ENCODE measurements around the gene P2RX3. TPM values are rescaled to one million over a fixed set of nuclear protein-coding genes. Genes with fewer than 3 reads are reported as not detected.
A peak's percentile ranks its signal among the peaks of the same experiment; 100 is the strongest.

Gene P2RX3
- total and polyA plus RNA-seq, 4 experiments from 2014 or later = not detected

DNA sequence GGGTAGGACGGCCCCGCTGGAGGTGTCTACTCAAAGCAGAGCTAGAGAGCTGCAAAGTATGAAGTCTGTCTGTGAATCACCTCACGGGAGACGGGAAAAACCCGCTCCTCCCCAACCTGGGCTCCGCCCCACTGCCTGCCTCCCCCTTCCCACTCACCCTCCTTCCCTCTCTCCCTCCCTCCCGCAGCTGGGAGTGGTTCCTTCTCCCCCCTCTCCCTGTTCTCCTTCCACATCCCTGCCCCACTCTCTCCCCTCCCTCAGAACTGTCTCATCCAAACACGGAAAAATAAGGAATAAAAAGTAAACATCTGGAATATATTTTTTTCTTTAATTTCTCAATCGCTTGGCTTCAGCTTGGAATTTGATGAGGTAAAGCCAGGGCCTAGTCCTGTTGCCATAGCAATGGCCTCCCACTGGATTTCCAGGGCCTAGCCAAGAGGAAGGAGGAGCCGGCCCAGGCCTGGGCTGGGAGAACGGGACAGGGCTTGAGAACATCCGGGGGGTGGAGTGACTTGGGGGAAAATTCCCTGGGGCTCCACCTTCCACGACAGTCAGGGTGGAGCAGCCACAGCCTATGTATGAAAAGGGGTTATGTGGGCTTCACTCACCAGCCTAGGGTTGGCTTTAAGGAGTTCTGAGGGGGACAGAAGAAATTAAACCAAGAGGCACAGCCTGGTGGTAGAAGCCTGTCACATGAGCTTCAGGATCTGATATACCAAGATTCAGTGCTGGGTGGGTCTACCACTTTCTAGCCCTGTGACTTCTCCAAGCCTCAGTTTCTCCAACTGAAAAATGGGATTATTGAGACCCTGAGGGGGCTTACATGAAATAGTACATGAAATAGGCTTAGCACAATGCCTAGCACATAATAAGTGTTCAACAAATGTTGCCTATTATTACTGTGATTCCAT, 15.6 kb upstream of the P2RX3 start:
- Histone ChIP-seq H3K36me3 (ENCODE audit: insufficient read depth, low read length) (peaks cover 13% of the 10 kb centered on the region), H3K4me3 (ENCODE audit: low read length in 2 of 2) (no peak overlapping the region), H3K9me3 (ENCODE audit: control insufficient read depth in 1 of 2, low read length in 2 of 2) (no peaks in the 10 kb centered on the region), H3K27ac (ENCODE audit: low read depth, low read length) (no peak overlapping the region), H3K4me1 (ENCODE audit: insufficient read depth, low read length) (peaks cover 33% of the 10 kb centered on the region), H3K27me3 (ENCODE audit: insufficient read depth, low read length) (no peaks in the 10 kb centered on the region)
- H3K4me1 Mint-ChIP-seq = peaks cover 28 to 58% (median 38%) of the 10 kb centered on the region in 4 donors
- H3K27me3 Mint-ChIP-seq = no peaks in the 10 kb centered on the region
- no peaks in the 10 kb centered on the region for H3K9me3 Mint-ChIP-seq
- ChIA-PET CTCF (ENCODE audit: partially characterized antibody) (interaction anchor here (1.1 to 1.5 kb wide), 3 partner anchors 10 to 169 kb away, joined by 3 read pairs; partner anchors contain the start of gene P2RX3), POLR2A (ENCODE audit: partially characterized antibody) (interaction anchor here (5.2 kb wide), 1 partner anchor 13 kb away, joined by 128 read pairs; the partner anchor contains the start of genes P2RX3 and SSRP1)
- peaks cover 20 to 29% of the 10 kb centered on the region in 2 donors for H3K36me3 Mint-ChIP-seq
- H3K4me3 Mint-ChIP-seq = peak overlapping the region; percentile 34 to 91 (median 85)
- intact Hi-C loops (cut with micrococcal nuclease) = no loop called here
- peak overlapping the region; percentile 57 to 99 (median 83) for H3K27ac Mint-ChIP-seq
- DNase-seq = peak in 1 of 5 donors; percentile 51

DNA sequence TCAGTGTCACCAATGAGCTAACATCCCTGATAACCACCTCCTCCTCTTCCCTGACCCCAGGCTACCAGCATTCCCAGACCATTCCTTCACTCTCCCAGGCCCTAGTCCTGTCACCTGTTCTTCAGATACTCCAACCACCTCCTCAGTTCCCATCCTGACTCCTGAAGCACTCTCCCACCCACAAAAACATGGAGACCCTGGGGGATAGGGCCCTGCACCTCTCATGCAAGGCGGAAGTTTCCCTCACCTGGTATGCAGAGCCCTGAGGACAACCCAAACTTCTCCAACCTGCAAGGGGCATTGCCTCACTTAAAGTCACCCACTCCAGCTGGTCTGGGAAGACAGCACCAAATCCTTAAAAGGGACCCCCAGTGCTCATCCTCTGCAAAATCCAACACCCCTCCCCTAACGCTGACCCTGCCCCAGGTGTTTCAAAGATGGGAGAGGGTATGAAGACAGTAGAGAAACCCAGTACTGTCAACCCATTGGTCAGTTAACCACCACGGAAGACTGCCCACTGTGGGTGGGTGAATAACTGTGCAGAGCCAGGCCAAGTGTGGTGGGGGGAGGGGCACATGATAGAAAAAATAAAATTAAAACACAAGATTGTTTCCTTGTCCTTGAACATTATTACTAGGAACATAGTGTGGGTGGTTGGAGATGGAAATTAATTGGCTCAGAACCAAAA, 14.8 kb upstream of the P2RX3 start:
- no peaks in the 10 kb centered on the region for H3K27me3 Mint-ChIP-seq
- peak overlapping the region; percentile 68 to 99 (median 89) for H3K27ac Mint-ChIP-seq
- H3K9me3 Mint-ChIP-seq = no peaks in the 10 kb centered on the region
- no peaks in the 10 kb centered on the region for H3K27me3 ChIP-seq (ENCODE audit: insufficient read depth, low read length)
- H3K4me1 Mint-ChIP-seq = peaks cover 28 to 62% (median 39%) of the 10 kb centered on the region in 4 donors
- H3K4me3 Mint-ChIP-seq = peak overlapping the region; percentile 85 to 91 (median 86)
- intact Hi-C loops (cut with micrococcal nuclease) = no loop called here
- ChIA-PET POLR2A (ENCODE audit: partially characterized antibody) (interaction anchor here (1.2 to 5.2 kb wide), 2 partner anchors 11 to 12 kb away, joined by 7 to 128 read pairs; partner anchors contain the start of genes P2RX3 and SSRP1), CTCF (ENCODE audit: partially characterized antibody) (interaction anchor here (1.1 kb wide), 1 partner anchor 168 kb away, joined by 3 read pairs; no protein-coding TSS in a partner anchor)
- peaks cover 33% of the 10 kb centered on the region for H3K4me1 ChIP-seq (ENCODE audit: insufficient read depth, low read length)
- H3K4me3 ChIP-seq (ENCODE audit: low read length in 2 of 2) = no peak overlapping the region
- no peaks in the 10 kb centered on the region for H3K9me3 ChIP-seq (ENCODE audit: control insufficient read depth in 1 of 2, low read length in 2 of 2)
- H3K27ac ChIP-seq (ENCODE audit: low read depth, low read length) = no peak overlapping the region
- H3K36me3 ChIP-seq (ENCODE audit: insufficient read depth, low read length) = peaks cover 18% of the 10 kb centered on the region
- H3K36me3 Mint-ChIP-seq = peaks cover 26 to 36% of the 10 kb centered on the region in 2 donors
- no peak for DNase-seq

DNA sequence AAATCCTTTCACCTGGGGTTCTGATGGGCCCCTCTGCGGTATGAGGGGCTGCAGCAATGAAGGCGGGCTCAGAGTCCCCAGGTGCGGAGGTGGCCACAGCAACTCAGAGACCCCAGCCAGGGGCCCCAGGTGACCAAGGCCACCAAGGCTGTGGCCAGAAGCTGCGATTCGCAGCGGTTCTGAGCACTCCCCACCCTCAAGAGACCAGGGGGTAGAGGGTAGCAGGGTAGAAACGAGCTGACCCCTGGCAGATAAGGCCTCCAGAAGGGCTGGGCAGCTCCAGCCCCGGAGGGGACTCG, 14.3 kb upstream of the P2RX3 start:
- DNase-seq = no peak
- H3K27me3 ChIP-seq (ENCODE audit: insufficient read depth, low read length) = no peaks in the 10 kb centered on the region
- no peak overlapping the region for H3K27ac ChIP-seq (ENCODE audit: low read depth, low read length)
- intact Hi-C loops (cut with micrococcal nuclease) = no loop called here
- no peaks in the 10 kb centered on the region for H3K9me3 ChIP-seq (ENCODE audit: control insufficient read depth in 1 of 2, low read length in 2 of 2)
- H3K27me3 Mint-ChIP-seq = no peaks in the 10 kb centered on the region
- H3K4me3 Mint-ChIP-seq = peak overlapping the region; percentile 85 to 91 (median 86)
- H3K36me3 ChIP-seq (ENCODE audit: insufficient read depth, low read length) = peaks cover 20% of the 10 kb centered on the region
- H3K36me3 Mint-ChIP-seq = peaks cover 31 to 40% of the 10 kb centered on the region in 2 donors
- ChIA-PET POLR2A (ENCODE audit: partially characterized antibody) (interaction anchor here (0.7 to 5.2 kb wide), 4 partner anchors 12 to 418 kb away, joined by 3 to 128 read pairs (median 5); partner anchors contain the start of genes P2RX3, SELENOH and SSRP1), CTCF (ENCODE audit: partially characterized antibody) (no interaction called here)
- H3K9me3 Mint-ChIP-seq = no peaks in the 10 kb centered on the region
- H3K4me1 ChIP-seq (ENCODE audit: insufficient read depth, low read length) = peaks cover 33% of the 10 kb centered on the region
- H3K27ac Mint-ChIP-seq = peak overlapping the region; percentile 68 to 99 (median 89)
- H3K4me3 ChIP-seq (ENCODE audit: low read length in 2 of 2) = no peak overlapping the region
- H3K4me1 Mint-ChIP-seq = peaks cover 28 to 62% (median 39%) of the 10 kb centered on the region in 4 donors

DNA sequence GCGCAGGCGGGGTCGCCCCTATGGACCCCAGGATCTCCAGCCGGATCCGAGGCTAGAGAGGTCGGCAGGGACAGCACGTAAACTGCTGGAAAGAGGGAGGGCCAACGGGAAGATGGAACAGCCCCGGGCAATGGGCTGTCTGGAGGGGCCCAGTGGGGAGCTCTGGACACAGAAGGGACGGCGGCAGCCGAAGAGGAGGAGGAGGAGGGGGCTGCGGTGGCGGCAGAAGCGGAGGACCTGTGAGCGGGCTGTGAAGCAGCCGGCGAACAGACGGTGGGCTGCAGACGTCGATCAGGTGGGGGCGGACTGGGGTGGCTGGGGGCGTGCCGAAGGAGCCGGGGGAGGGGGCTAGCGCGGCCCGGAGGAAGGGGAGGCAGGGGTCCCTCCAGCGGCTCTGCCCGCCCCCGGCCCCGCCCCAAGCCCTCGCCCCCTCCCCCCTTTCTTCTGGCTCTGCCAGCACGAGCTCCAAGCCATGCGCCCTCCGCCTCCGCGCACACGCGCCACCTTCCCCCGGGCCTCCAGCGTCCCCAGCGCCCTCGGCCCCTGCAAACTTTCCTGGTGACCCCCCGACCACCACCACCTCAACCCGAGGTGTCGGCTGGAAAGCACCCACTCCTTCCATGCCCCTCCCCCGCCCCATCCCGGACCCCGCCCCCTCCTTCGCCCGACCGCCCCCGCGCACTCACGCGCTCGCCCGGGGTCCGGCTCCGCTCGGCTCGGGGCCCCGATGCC, 13.8 kb upstream of the P2RX3 start:
- Mint-ChIP-seq H3K36me3 (peaks cover 36 to 43% of the 10 kb centered on the region in 2 donors), H3K4me1 (peaks cover 28 to 62% (median 37%) of the 10 kb centered on the region in 4 donors), H3K9me3 (no peaks in the 10 kb centered on the region), H3K27ac (peak overlapping the region; percentile 72 to 99 (median 88)), H3K4me3 (peak overlapping the region; percentile 85 to 94 (median 86)), H3K27me3 (no peaks in the 10 kb centered on the region)
- intact Hi-C loops (cut with micrococcal nuclease) = no loop called here
- Histone ChIP-seq H3K9me3 (ENCODE audit: control insufficient read depth in 1 of 2, low read length in 2 of 2) (no peaks in the 10 kb centered on the region), H3K36me3 (ENCODE audit: insufficient read depth, low read length) (peaks cover 22% of the 10 kb centered on the region), H3K27me3 (ENCODE audit: insufficient read depth, low read length) (no peaks in the 10 kb centered on the region), H3K4me1 (ENCODE audit: insufficient read depth, low read length) (peaks cover 33% of the 10 kb centered on the region), H3K27ac (ENCODE audit: low read depth, low read length) (peak overlapping the region; percentile 59), H3K4me3 (ENCODE audit: low read length in 2 of 2) (peak overlapping the region in 1 of 2 donors; percentile 59)
- CTCF ChIA-PET (ENCODE audit: partially characterized antibody) = interaction anchor here (1.7 to 2.5 kb wide), 2 partner anchors 11 to 203 kb away, joined by 7 to 24 read pairs; partner anchors contain the start of gene SSRP1
- POLR2A ChIA-PET (ENCODE audit: partially characterized antibody) = interaction anchor here (0.7 to 5.2 kb wide), 12 partner anchors 11 to 1949 kb away, joined by 3 to 128 read pairs (median 4); partner anchors contain the start of genes P2RX3, SELENOH, SLC43A3 and SSRP1
- DNase-seq = no peak

DNA sequence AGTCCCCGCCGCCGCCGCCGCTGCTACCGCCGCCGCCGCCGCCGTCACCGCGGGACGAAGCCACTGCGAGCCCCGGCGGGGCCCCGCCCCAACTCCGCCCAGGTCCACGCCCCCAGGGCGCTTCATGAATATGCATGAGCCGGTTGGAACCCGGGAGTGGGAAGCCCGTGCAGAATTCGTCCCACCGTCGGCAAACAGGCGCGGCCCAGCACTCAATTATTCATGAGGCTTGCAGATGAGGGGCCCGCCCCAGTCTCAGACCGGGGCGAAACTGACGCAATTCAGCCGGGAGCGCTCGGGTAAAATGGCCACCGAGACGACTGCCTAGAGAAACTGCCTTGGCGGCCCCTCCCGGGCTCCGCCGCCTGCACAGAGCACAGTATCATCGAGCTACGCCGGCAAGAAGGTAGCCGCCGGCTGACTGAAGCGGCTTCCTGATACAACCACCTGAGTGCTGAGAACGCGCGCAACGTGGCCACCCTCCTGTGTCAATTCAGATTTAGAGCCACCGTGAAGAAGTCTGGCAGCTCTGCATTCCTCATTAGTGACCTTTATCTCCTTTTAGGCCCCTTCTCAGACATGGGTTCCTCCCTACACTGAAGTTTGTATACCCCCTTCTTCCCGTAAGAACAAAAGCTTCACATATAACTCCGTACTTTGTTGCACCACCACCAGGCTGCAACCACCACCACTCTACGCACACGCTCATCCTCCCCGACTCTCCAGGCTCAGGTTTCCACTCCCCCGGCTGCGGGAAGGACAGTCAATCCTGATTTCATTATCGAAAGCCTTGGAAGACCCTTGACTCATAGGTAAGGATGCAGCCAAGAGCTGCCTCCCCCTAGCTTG, 13.0 kb upstream of the P2RX3 start, which contains the start of gene TNKS1BP1:
Gene TNKS1BP1, minus strand, starts transcription at position 67 of the 849 bp plus-strand sequence. CDS start 3,067 bp downstream, outside the sequence.
- Mint-ChIP-seq H3K27me3 (no peaks in the 10 kb centered on the region), H3K4me1 (peaks cover 28 to 62% (median 37%) of the 10 kb centered on the region in 4 donors), H3K27ac (peak within 1 kb of the TSS; percentile 95 to 99 (median 97)), H3K9me3 (no peaks in the 10 kb centered on the region), H3K36me3 (peaks cover 43 to 51% of the 10 kb centered on the region in 2 donors), H3K4me3 (peak within 1 kb of the TSS; percentile 88 to 99 (median 94))
- ChIA-PET CTCF (ENCODE audit: partially characterized antibody) (interaction anchor here (0.9 to 2.5 kb wide), 7 partner anchors 10 to 202 kb away, joined by 3 to 24 read pairs (median 6); partner anchors contain the start of genes P2RX3 and SSRP1), POLR2A (ENCODE audit: partially characterized antibody) (interaction anchor here (0.7 to 5.2 kb wide), 13 partner anchors 11 to 1948 kb away, joined by 3 to 128 read pairs (median 4); partner anchors contain the start of genes MED19, P2RX3, SELENOH and SLC43A3)
- H3K4me3 ChIP-seq (ENCODE audit: low read length in 2 of 2) = peak within 1 kb of the TSS; percentile 59 to 64
- peak; percentile 90 to 92 (median 91) for DNase-seq
- H3K4me1 ChIP-seq (ENCODE audit: insufficient read depth, low read length) = peaks cover 33% of the 10 kb centered on the region
- intact Hi-C loops (cut with micrococcal nuclease) = loop anchor here (1.0 to 5.0 kb wide), 4 partner anchors 10 to 1817 kb away; partner anchors contain the start of genes FAM111A, SLC43A3, SSRP1 and ZDHHC5
- no peaks in the 10 kb centered on the region for H3K9me3 ChIP-seq (ENCODE audit: control insufficient read depth in 1 of 2, low read length in 2 of 2)
- peaks cover 30% of the 10 kb centered on the region for H3K36me3 ChIP-seq (ENCODE audit: insufficient read depth, low read length)
- peak within 1 kb of the TSS; percentile 59 for H3K27ac ChIP-seq (ENCODE audit: low read depth, low read length)
- H3K27me3 ChIP-seq (ENCODE audit: insufficient read depth, low read length) = no peaks in the 10 kb centered on the region

All from CD4-positive, alpha-beta memory T cell (primary cell).